Measurements from ENCODE around the gene PTGS1. TPM values are rescaled to one million over a fixed set of nuclear protein-coding genes. Genes with fewer than 3 reads are reported as not detected.

The PTGS1 gene
- total RNA-seq: not detected

DNA sequence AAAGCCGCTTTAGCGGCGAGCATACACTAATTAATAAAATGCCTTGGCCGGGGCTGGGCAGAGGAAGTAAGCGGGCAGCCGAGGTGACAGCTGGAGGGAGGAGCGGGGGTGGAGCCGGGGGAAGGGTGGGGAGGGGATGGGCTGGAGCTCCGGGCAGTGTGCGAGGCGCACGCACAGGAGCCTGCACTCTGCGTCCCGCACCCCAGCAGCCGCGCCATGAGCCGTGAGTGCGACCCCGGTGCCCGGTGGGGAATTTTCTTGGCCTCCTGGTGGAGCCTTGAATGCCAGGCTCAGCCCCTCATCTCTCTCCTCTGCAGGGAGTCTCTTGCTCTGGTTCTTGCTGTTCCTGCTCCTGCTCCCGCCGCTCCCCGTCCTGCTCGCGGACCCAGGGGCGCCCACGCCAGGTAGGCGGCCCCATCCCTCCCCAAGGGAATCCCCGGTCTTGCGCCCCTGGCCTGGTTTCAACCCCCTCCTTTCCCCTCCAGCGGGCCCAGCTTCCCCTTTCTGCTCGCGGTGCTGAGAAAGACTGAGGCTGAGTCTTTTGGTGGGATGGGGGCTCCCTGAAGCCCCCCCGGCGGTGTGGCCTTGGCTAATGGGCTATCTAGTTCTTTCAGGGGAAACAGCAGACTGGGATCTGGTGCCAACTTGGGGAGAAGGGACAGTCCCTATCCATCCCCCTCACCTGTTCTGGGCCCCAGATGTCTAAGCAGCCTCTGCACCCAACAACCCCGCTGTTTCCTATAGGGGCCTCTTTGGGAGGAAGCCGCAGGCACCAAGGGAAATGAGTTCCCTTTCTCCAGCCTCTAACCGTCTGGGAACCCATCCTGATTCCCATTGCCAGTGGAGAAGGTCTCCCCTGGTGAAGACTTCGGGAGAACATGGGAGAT is at the start of gene PTGS1:
TSS of gene PTGS1 (plus strand) at position 156 of the 887 bp plus-strand sequence. CDS start at position 217, 61 bp downstream.

Other genes with a start within 250 kb of the PTGS1 start
- gene NDUFA8, start 211.2 kb upstream of the PTGS1 start, total RNA-seq: 10 to 100 TPM; 32.4 to 32.6 TPM
- not detected for gene MORN5, start 211.1 kb upstream of the PTGS1 start, total RNA-seq
- gene LHX6, start 142.1 kb upstream of the PTGS1 start, total RNA-seq: not detected
- gene RBM18, start 106.2 kb upstream of the PTGS1 start, total RNA-seq: 10 to 100 TPM; 21.5 to 21.9 TPM
- 10 to 100 TPM; 33.5 to 37.3 TPM for gene MRRF, start 106.1 kb upstream of the PTGS1 start, total RNA-seq
- gene OR1J1, start 106.9 kb downstream of the PTGS1 start, total RNA-seq: not detected
- gene OR1J2, start 139.8 kb downstream of the PTGS1 start, total RNA-seq: not detected
- not detected for gene OR1J4, start 148.1 kb downstream of the PTGS1 start, total RNA-seq
- gene OR1N1, start 156.3 kb downstream of the PTGS1 start, total RNA-seq: not detected
- not detected for gene OR1N2, start 182.1 kb downstream of the PTGS1 start, total RNA-seq
- not detected for gene OR1L8, start 212.4 kb downstream of the PTGS1 start, total RNA-seq
- gene OR1Q1, start 243.7 kb downstream of the PTGS1 start, total RNA-seq: not detected

Measured in activated naive CD4-positive, alpha-beta T cell treated with anti-CD3 and anti-CD28 coated beads, Interleukin-2, amount 10 ng/mL, durations not matched to agents 5 hours and 36 hours (primary cell).